T-helper 17 cell (primary cell): ENCODE measurements around the gene PARP11. TPM values are rescaled to one million over a fixed set of nuclear protein-coding genes. Genes with fewer than 3 reads are reported as not detected.

Experiments
- ATAC-seq: fragments of 150-1000 bp; cut with Tn5 transposase; 2 replicates; pipeline ENCODE4 v1.10.0; 2021; ENCODE audit warnings: mild to moderate bottlenecking, moderate library complexity
- DNase-seq, 3 donors: peaks; one replicate each; pipeline versions ENCODE4 v3.0.0 to v3.0.0-alpha.2; 2020 to 2021
- H3K9me3 ChIP-seq: one replicate; pipeline ENCODE4 v1.7.0; 2013; ENCODE audit warnings: low read length, mild to moderate bottlenecking; ENCODE audit not compliant: control insufficient read depth, poor library complexity, severe bottlenecking
- H3K27ac Mint-ChIP-seq: one replicate; pipeline ENCODE4 v1.8.0; 2022; ENCODE audit warnings: mild to moderate bottlenecking, moderate library complexity, mixed read lengths
- H3K27me3 Mint-ChIP-seq: one replicate; pipeline ENCODE4 v1.8.0; 2022; ENCODE audit warnings: mixed read lengths
- H3K36me3 Mint-ChIP-seq: one replicate; pipeline ENCODE4 v1.8.0; 2022; ENCODE audit warnings: low read depth, mixed read lengths
- H3K4me1 Mint-ChIP-seq: one replicate; pipeline ENCODE4 v1.8.0; 2022; ENCODE audit warnings: mild to moderate bottlenecking, mixed read lengths
- H3K4me3 Mint-ChIP-seq: one replicate; pipeline ENCODE4 v1.8.0; 2022; ENCODE audit warnings: mild to moderate bottlenecking, moderate library complexity, mixed read lengths
- total RNA-seq, 4 donors: library from RNA in 2 of 4; stranded (reverse) in 2 of 4; gene quantifications; one replicate each; pipeline ENCODE4 v1.2.3 and lab custom pipeline; 2022 to 2026

Gene PARP11
- total RNA-seq, 2 donors from 2014 or later: 16.5 to 21.3 TPM

- Mint-ChIP-seq H3K4me3 (peak overlapping the region; percentile 68), H3K27me3 (no peaks in the 10 kb centered on the region), H3K27ac (no peak overlapping the region), H3K4me1 (peaks cover 32% of the 10 kb centered on the region), H3K36me3 (no peaks in the 10 kb centered on the region)
- H3K9me3 ChIP-seq: no peaks in the 10 kb centered on the region
- DNase-seq (no peak), ATAC-seq (peak; percentile 92)
Measured at GRCh38 chr12:3897371-3897971, 24.3 kb upstream of the PARP11 start.

- Mint-ChIP-seq H3K36me3 (no peaks in the 10 kb centered on the region), H3K27me3 (no peaks in the 10 kb centered on the region), H3K27ac (no peak overlapping the region), H3K4me3 (peak overlapping the region; percentile 68), H3K4me1 (peaks cover 32% of the 10 kb centered on the region)
- ATAC-seq (peak; percentile 34), DNase-seq (no peak)
- no peaks in the 10 kb centered on the region for H3K9me3 ChIP-seq
Measured at GRCh38 chr12:3896801-3897351, 23.7 kb upstream of the PARP11 start.

GRCh38 chr12:3896356-3896755 lies 23.2 kb upstream of the PARP11 start:
- Mint-ChIP-seq H3K27ac (no peak overlapping the region), H3K36me3 (no peaks in the 10 kb centered on the region), H3K4me3 (peak overlapping the region; percentile 68), H3K4me1 (peaks cover 32% of the 10 kb centered on the region), H3K27me3 (no peaks in the 10 kb centered on the region)
- no peak for DNase-seq
- H3K9me3 ChIP-seq: no peaks in the 10 kb centered on the region
- no peak for ATAC-seq

GRCh38 chr12:3892631-3893030 lies 19.4 kb upstream of the PARP11 start:
- ATAC-seq (no peak), DNase-seq (no peak)
- no peaks in the 10 kb centered on the region for H3K27me3 Mint-ChIP-seq
- H3K36me3 Mint-ChIP-seq: no peaks in the 10 kb centered on the region
- H3K27ac Mint-ChIP-seq: no peak overlapping the region
- H3K9me3 ChIP-seq: no peaks in the 10 kb centered on the region
- H3K4me1 Mint-ChIP-seq: peaks cover 17% of the 10 kb centered on the region
- H3K4me3 Mint-ChIP-seq: no peak overlapping the region

GRCh38 chr12:3891201-3891600 lies 18.0 kb upstream of the PARP11 start:
- Mint-ChIP-seq H3K27me3 (no peaks in the 10 kb centered on the region), H3K4me3 (no peak overlapping the region), H3K4me1 (peaks cover 13% of the 10 kb centered on the region), H3K27ac (no peak overlapping the region), H3K36me3 (no peaks in the 10 kb centered on the region)
- H3K9me3 ChIP-seq: no peaks in the 10 kb centered on the region
- no peak for DNase-seq
- ATAC-seq: no peak

GRCh38 chr12:3888659-3889058 lies 15.5 kb upstream of the PARP11 start:
- Mint-ChIP-seq H3K36me3 (no peaks in the 10 kb centered on the region), H3K4me1 (peaks cover 19% of the 10 kb centered on the region), H3K27ac (peak overlapping the region; percentile 71), H3K4me3 (no peak overlapping the region), H3K27me3 (peaks cover 5% of the 10 kb centered on the region)
- no peaks in the 10 kb centered on the region for H3K9me3 ChIP-seq
- DNase-seq (no peak), ATAC-seq (no peak)

- H3K4me1 Mint-ChIP-seq: peaks cover 21% of the 10 kb centered on the region
- no peaks in the 10 kb centered on the region for H3K9me3 ChIP-seq
- ATAC-seq (peak; percentile 42), DNase-seq (no peak)
- H3K27ac Mint-ChIP-seq: peak overlapping the region; percentile 37
- peaks cover 2% of the 10 kb centered on the region for H3K36me3 Mint-ChIP-seq
- peaks cover 11% of the 10 kb centered on the region for H3K27me3 Mint-ChIP-seq
- no peak overlapping the region for H3K4me3 Mint-ChIP-seq
Measured at GRCh38 chr12:3885277-3886094, 12.3 kb upstream of the PARP11 start.

GRCh38 chr12:3884671-3885070 lies 11.5 kb upstream of the PARP11 start:
- DNase-seq (no peak), ATAC-seq (no peak)
- H3K9me3 ChIP-seq: no peaks in the 10 kb centered on the region
- Mint-ChIP-seq H3K36me3 (peaks cover 2% of the 10 kb centered on the region), H3K4me1 (peaks cover 21% of the 10 kb centered on the region), H3K27ac (no peak overlapping the region), H3K27me3 (peaks cover 13% of the 10 kb centered on the region), H3K4me3 (no peak overlapping the region)

- DNase-seq: no peak
- peak; percentile 90 for ATAC-seq
- peaks cover 4% of the 10 kb centered on the region for H3K36me3 Mint-ChIP-seq
- peaks cover 23% of the 10 kb centered on the region for H3K4me1 Mint-ChIP-seq
- no peak overlapping the region for H3K4me3 Mint-ChIP-seq
- H3K27me3 Mint-ChIP-seq: peaks cover 20% of the 10 kb centered on the region
- no peaks in the 10 kb centered on the region for H3K9me3 ChIP-seq
- no peak overlapping the region for H3K27ac Mint-ChIP-seq
Measured at GRCh38 chr12:3882896-3883564, 9.8 kb upstream of the PARP11 start.

GRCh38 chr12:3882406-3882805 lies 9.2 kb upstream of the PARP11 start:
- Mint-ChIP-seq H3K27me3 (peaks cover 20% of the 10 kb centered on the region), H3K27ac (no peak overlapping the region), H3K4me1 (peaks cover 23% of the 10 kb centered on the region), H3K4me3 (no peak overlapping the region), H3K36me3 (peaks cover 4% of the 10 kb centered on the region)
- no peaks in the 10 kb centered on the region for H3K9me3 ChIP-seq
- no peak for DNase-seq
- no peak for ATAC-seq

GRCh38 chr12:3881281-3881950 lies 8.2 kb upstream of the PARP11 start:
- no peak for ATAC-seq
- no peak overlapping the region for H3K4me3 Mint-ChIP-seq
- no peak overlapping the region for H3K27ac Mint-ChIP-seq
- H3K9me3 ChIP-seq: no peaks in the 10 kb centered on the region
- H3K4me1 Mint-ChIP-seq: peaks cover 15% of the 10 kb centered on the region
- DNase-seq: no peak
- H3K36me3 Mint-ChIP-seq: peaks cover 4% of the 10 kb centered on the region
- peaks cover 20% of the 10 kb centered on the region for H3K27me3 Mint-ChIP-seq

GRCh38 chr12:3879846-3880245 lies 6.6 kb upstream of the PARP11 start:
- DNase-seq (no peak), ATAC-seq (no peak)
- no peak overlapping the region for H3K27ac Mint-ChIP-seq
- peaks cover 4% of the 10 kb centered on the region for H3K36me3 Mint-ChIP-seq
- H3K9me3 ChIP-seq: no peaks in the 10 kb centered on the region
- H3K27me3 Mint-ChIP-seq: peaks cover 15% of the 10 kb centered on the region
- H3K4me3 Mint-ChIP-seq: no peak overlapping the region
- H3K4me1 Mint-ChIP-seq: peaks cover 7% of the 10 kb centered on the region

GRCh38 chr12:3871356-3871755 lies 1.8 kb downstream of the PARP11 start:
- no peaks in the 10 kb centered on the region for H3K36me3 Mint-ChIP-seq
- ATAC-seq: no peak
- peak overlapping the region; percentile 99 for H3K27ac Mint-ChIP-seq
- H3K27me3 Mint-ChIP-seq: no peaks in the 10 kb centered on the region
- no peak for DNase-seq
- H3K4me1 Mint-ChIP-seq: peaks cover 39% of the 10 kb centered on the region
- H3K9me3 ChIP-seq: no peaks in the 10 kb centered on the region
- peak overlapping the region; percentile 98 for H3K4me3 Mint-ChIP-seq
